ENCODE measurements around the gene ANKRD45. TPM values are rescaled to one million over a fixed set of nuclear protein-coding genes. Genes with fewer than 3 reads are reported as not detected.
"Not testable (repeated sequence)": the region's sequence is repeated elsewhere in the genome, so short reads cannot be mapped to it uniquely, and the experiment has no call there.

The ANKRD45 gene
- total and polyA plus RNA-seq, 5 donors from 2014 or later, result not detected

- Histone ChIP-seq H3K36me3 (ENCODE audit: control insufficient read depth, insufficient read depth, low read length) (no peaks in the 10 kb centered on the region), H3K9me3 (ENCODE audit: control insufficient read depth in 2 of 2, low read length in 2 of 2) (no peaks in the 10 kb centered on the region), H3K27me3 (ENCODE audit: control insufficient read depth, insufficient read depth, low read length) (no peaks in the 10 kb centered on the region), H3K27ac (ENCODE audit: insufficient read depth, low read length, poor library complexity, severe bottlenecking) (no peak overlapping the region), H3K4me1 (ENCODE audit: control insufficient read depth, insufficient read depth, low read length, poor library complexity, severe bottlenecking) (no peaks in the 10 kb centered on the region), H3K4me3 (ENCODE audit: low read depth, low read length) (no peak overlapping the region)
- no peaks in the 10 kb centered on the region for H3K36me3 Mint-ChIP-seq
- H3K27ac Mint-ChIP-seq, result no peak overlapping the region
- no peaks in the 10 kb centered on the region for H3K4me1 Mint-ChIP-seq
- peaks cover 52% of the 10 kb centered on the region for H3K27me3 Mint-ChIP-seq
- peaks cover 0 to 2% (median 0%) of the 10 kb centered on the region in 7 donors for H3K9me3 Mint-ChIP-seq
- H3K4me3 Mint-ChIP-seq, result no peak overlapping the region
- ATAC-seq (ENCODE audit: low read depth in 2 of 2) (no peak), DNase-seq (no peak)
Observed at GRCh38 chr1:173702736-173703135, 33.1 kb upstream of the ANKRD45 start.

DNA sequence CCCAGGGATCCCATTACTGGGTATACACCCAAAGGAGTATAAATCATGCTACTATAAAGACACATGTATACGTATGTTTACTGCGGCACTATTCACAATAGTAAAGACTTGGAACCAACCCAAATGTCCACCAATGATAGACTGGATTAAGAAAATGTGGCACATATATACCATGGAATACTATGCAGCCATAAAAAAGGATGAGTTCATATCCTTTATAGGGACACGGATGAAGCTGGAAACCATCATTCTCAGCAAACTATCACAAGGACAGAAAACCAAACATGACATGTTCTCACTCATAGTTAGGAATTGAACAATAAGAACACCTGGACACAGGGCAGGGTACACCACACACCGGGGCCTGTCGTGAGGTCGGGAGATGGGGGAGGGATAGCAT is 31.6 kb upstream of the ANKRD45 start:
- not testable (repeated sequence) for H3K27ac Mint-ChIP-seq; H3K36me3 Mint-ChIP-seq; H3K9me3 Mint-ChIP-seq; H3K4me3 Mint-ChIP-seq; H3K36me3 ChIP-seq (ENCODE audit: control insufficient read depth, insufficient read depth, low read length); H3K4me3 ChIP-seq (ENCODE audit: low read depth, low read length); H3K4me1 ChIP-seq (ENCODE audit: control insufficient read depth, insufficient read depth, low read length, poor library complexity, severe bottlenecking); H3K9me3 ChIP-seq (ENCODE audit: control insufficient read depth in 2 of 2, low read length in 2 of 2); H3K27me3 ChIP-seq (ENCODE audit: control insufficient read depth, insufficient read depth, low read length); ATAC-seq (ENCODE audit: low read depth in 2 of 2); DNase-seq; H3K4me1 Mint-ChIP-seq; H3K27ac ChIP-seq (ENCODE audit: insufficient read depth, low read length, poor library complexity, severe bottlenecking)
- peaks cover 57% of the 10 kb centered on the region for H3K27me3 Mint-ChIP-seq

DNA sequence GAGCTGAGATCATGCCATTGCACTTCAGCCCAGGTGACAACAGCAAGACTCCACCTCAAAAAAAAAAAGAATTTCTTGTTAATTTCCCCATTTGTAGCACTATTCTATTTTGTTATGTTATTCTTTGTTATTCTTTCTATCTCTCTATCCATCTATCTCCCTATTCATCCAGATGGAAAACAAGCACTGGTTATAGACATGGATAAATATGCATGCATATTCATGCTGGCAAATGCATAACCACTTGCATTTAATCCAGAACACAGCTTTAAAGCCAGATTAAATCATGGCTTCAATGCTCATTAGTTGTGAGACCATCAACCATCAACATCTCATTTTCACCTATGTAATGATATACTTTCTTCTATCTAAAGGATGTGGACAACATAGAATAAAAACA is 23.6 kb upstream of the ANKRD45 start:
- H3K4me1 Mint-ChIP-seq, result peaks cover 0 to 4% (median 1%) of the 10 kb centered on the region in 4 donors
- DNase-seq (no peak), ATAC-seq (ENCODE audit: low read depth in 2 of 2) (no peak)
- Histone ChIP-seq H3K27me3 (ENCODE audit: control insufficient read depth, insufficient read depth, low read length) (peaks cover 12% of the 10 kb centered on the region), H3K9me3 (ENCODE audit: control insufficient read depth in 2 of 2, low read length in 2 of 2) (no peaks in the 10 kb centered on the region), H3K36me3 (ENCODE audit: control insufficient read depth, insufficient read depth, low read length) (no peaks in the 10 kb centered on the region), H3K4me1 (ENCODE audit: control insufficient read depth, insufficient read depth, low read length, poor library complexity, severe bottlenecking) (no peaks in the 10 kb centered on the region), H3K27ac (ENCODE audit: insufficient read depth, low read length, poor library complexity, severe bottlenecking) (no peak overlapping the region), H3K4me3 (ENCODE audit: low read depth, low read length) (no peak overlapping the region)
- H3K4me3 Mint-ChIP-seq, result no peak overlapping the region
- H3K27ac Mint-ChIP-seq, result no peak overlapping the region
- H3K9me3 Mint-ChIP-seq, result no peaks in the 10 kb centered on the region
- no peaks in the 10 kb centered on the region for H3K36me3 Mint-ChIP-seq
- H3K27me3 Mint-ChIP-seq, result peaks cover 31% of the 10 kb centered on the region

DNA sequence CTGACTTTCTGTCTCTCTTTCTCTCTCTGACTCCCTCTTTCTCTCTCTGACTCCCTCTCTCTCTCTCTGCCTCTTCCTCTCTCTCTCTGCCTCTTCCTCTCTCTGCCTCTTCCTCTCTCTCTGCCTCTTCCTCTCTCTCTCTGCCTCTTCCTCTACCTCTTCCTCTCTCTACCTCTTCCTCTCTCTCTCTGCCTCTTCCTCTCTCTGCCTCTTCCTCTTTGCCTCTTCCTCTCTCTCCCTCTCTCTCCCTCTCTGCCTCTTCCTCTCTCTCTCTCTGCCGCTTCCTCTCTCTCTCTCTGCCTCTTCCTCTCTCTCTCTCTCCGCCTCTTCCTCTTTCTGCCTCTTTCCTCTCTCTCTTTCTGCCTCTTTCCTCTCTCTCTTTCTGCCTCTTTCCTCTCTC is 18.6 kb upstream of the ANKRD45 start:
- Mint-ChIP-seq H3K4me3 (no peak overlapping the region), H3K27me3 (peaks cover 33% of the 10 kb centered on the region), H3K27ac (no peak overlapping the region), H3K4me1 (peaks cover 0 to 8% (median 3%) of the 10 kb centered on the region in 4 donors), H3K9me3 (no peaks in the 10 kb centered on the region), H3K36me3 (no peaks in the 10 kb centered on the region)
- DNase-seq, result no peak
- no peak for ATAC-seq (ENCODE audit: low read depth in 2 of 2)
- Histone ChIP-seq H3K9me3 (ENCODE audit: control insufficient read depth in 2 of 2, low read length in 2 of 2) (no peaks in the 10 kb centered on the region), H3K27me3 (ENCODE audit: control insufficient read depth, insufficient read depth, low read length) (no peaks in the 10 kb centered on the region), H3K27ac (ENCODE audit: insufficient read depth, low read length, poor library complexity, severe bottlenecking) (no peak overlapping the region), H3K4me3 (ENCODE audit: low read depth, low read length) (no peak overlapping the region), H3K4me1 (ENCODE audit: control insufficient read depth, insufficient read depth, low read length, poor library complexity, severe bottlenecking) (no peaks in the 10 kb centered on the region), H3K36me3 (ENCODE audit: control insufficient read depth, insufficient read depth, low read length) (no peaks in the 10 kb centered on the region)

GRCh38 chr1:173685121-173685520 is 15.5 kb upstream of the ANKRD45 start:
- H3K36me3 ChIP-seq (ENCODE audit: control insufficient read depth, insufficient read depth, low read length); H3K27ac Mint-ChIP-seq; H3K4me1 ChIP-seq (ENCODE audit: control insufficient read depth, insufficient read depth, low read length, poor library complexity, severe bottlenecking); H3K27me3 ChIP-seq (ENCODE audit: control insufficient read depth, insufficient read depth, low read length); H3K27ac ChIP-seq (ENCODE audit: insufficient read depth, low read length, poor library complexity, severe bottlenecking); H3K4me3 Mint-ChIP-seq; H3K4me1 Mint-ChIP-seq; H3K9me3 ChIP-seq (ENCODE audit: control insufficient read depth in 2 of 2, low read length in 2 of 2); DNase-seq; H3K36me3 Mint-ChIP-seq; H3K9me3 Mint-ChIP-seq; H3K4me3 ChIP-seq (ENCODE audit: low read depth, low read length); ATAC-seq (ENCODE audit: low read depth in 2 of 2): not testable (repeated sequence)
- peaks cover 27% of the 10 kb centered on the region for H3K27me3 Mint-ChIP-seq

GRCh38 chr1:173683838-173684237 is 14.2 kb upstream of the ANKRD45 start:
- H3K27ac Mint-ChIP-seq; H3K4me3 ChIP-seq (ENCODE audit: low read depth, low read length); H3K9me3 ChIP-seq (ENCODE audit: control insufficient read depth in 2 of 2, low read length in 2 of 2); ATAC-seq (ENCODE audit: low read depth in 2 of 2); H3K4me3 Mint-ChIP-seq; H3K27me3 ChIP-seq (ENCODE audit: control insufficient read depth, insufficient read depth, low read length); DNase-seq; H3K36me3 ChIP-seq (ENCODE audit: control insufficient read depth, insufficient read depth, low read length); H3K27ac ChIP-seq (ENCODE audit: insufficient read depth, low read length, poor library complexity, severe bottlenecking); H3K36me3 Mint-ChIP-seq; H3K4me1 Mint-ChIP-seq; H3K4me1 ChIP-seq (ENCODE audit: control insufficient read depth, insufficient read depth, low read length, poor library complexity, severe bottlenecking): not testable (repeated sequence)
- Mint-ChIP-seq H3K9me3 (peaks cover 0 to 11% (median 0%) of the 10 kb centered on the region in 7 donors), H3K27me3 (peaks cover 21% of the 10 kb centered on the region)

- no peaks in the 10 kb centered on the region for H3K27me3 ChIP-seq (ENCODE audit: control insufficient read depth, insufficient read depth, low read length)
- Mint-ChIP-seq H3K4me3 (no peak overlapping the region), H3K9me3 (peaks cover 0 to 11% (median 2%) of the 10 kb centered on the region in 7 donors), H3K27ac (no peak overlapping the region), H3K27me3 (peaks cover 28% of the 10 kb centered on the region), H3K36me3 (no peaks in the 10 kb centered on the region), H3K4me1 (peaks cover 0 to 2% (median 0%) of the 10 kb centered on the region in 4 donors)
- H3K27ac ChIP-seq (ENCODE audit: insufficient read depth, low read length, poor library complexity, severe bottlenecking), result no peak overlapping the region
- no peaks in the 10 kb centered on the region for H3K9me3 ChIP-seq (ENCODE audit: control insufficient read depth in 2 of 2, low read length in 2 of 2)
- DNase-seq (no peak), ATAC-seq (ENCODE audit: low read depth in 2 of 2) (no peak)
- H3K4me1 ChIP-seq (ENCODE audit: control insufficient read depth, insufficient read depth, low read length, poor library complexity, severe bottlenecking), result no peaks in the 10 kb centered on the region
- H3K36me3 ChIP-seq (ENCODE audit: control insufficient read depth, insufficient read depth, low read length), result no peaks in the 10 kb centered on the region
- no peak overlapping the region for H3K4me3 ChIP-seq (ENCODE audit: low read depth, low read length)
Observed at GRCh38 chr1:173682184-173682583, 12.5 kb upstream of the ANKRD45 start.

GRCh38 chr1:173680152-173680551 is 10.5 kb upstream of the ANKRD45 start:
- not testable (repeated sequence) for H3K4me1 Mint-ChIP-seq; H3K36me3 Mint-ChIP-seq; H3K27me3 ChIP-seq (ENCODE audit: control insufficient read depth, insufficient read depth, low read length); H3K9me3 ChIP-seq (ENCODE audit: control insufficient read depth in 2 of 2, low read length in 2 of 2); H3K27ac ChIP-seq (ENCODE audit: insufficient read depth, low read length, poor library complexity, severe bottlenecking); H3K4me3 ChIP-seq (ENCODE audit: low read depth, low read length); H3K27ac Mint-ChIP-seq; H3K36me3 ChIP-seq (ENCODE audit: control insufficient read depth, insufficient read depth, low read length); DNase-seq; H3K4me3 Mint-ChIP-seq; ATAC-seq (ENCODE audit: low read depth in 2 of 2); H3K4me1 ChIP-seq (ENCODE audit: control insufficient read depth, insufficient read depth, low read length, poor library complexity, severe bottlenecking)
- Mint-ChIP-seq H3K9me3 (peaks cover 0 to 13% (median 2%) of the 10 kb centered on the region in 7 donors), H3K27me3 (peaks cover 16% of the 10 kb centered on the region)

Measured in CD4-positive, CD25-positive, alpha-beta regulatory T cell (primary cell).